Skin of body (tissue), 2 donors: ENCODE measurements around the gene AXIN1. TPM values are rescaled to one million over a fixed set of nuclear protein-coding genes. Genes with fewer than 3 reads are reported as not detected.
"Not testable (repeated sequence)": the region's sequence is repeated elsewhere in the genome, so short reads cannot be mapped to it uniquely, and the experiment has no call there.

Source experiments
- DNase-seq: peaks from one replicate; lab custom pipeline; 2025; lab: John Stamatoyannopoulos, UW
- total RNA-seq: library from RNA; depleted of rRNA; stranded (reverse); fragments of >200 nt; gene quantifications from one replicate; pipeline ENCODE4 v1.2.3, GENCODE V29; 2014

AXIN1 gene
- total RNA-seq, 1 donor from 2014 or later: 13.3 TPM

DNA sequence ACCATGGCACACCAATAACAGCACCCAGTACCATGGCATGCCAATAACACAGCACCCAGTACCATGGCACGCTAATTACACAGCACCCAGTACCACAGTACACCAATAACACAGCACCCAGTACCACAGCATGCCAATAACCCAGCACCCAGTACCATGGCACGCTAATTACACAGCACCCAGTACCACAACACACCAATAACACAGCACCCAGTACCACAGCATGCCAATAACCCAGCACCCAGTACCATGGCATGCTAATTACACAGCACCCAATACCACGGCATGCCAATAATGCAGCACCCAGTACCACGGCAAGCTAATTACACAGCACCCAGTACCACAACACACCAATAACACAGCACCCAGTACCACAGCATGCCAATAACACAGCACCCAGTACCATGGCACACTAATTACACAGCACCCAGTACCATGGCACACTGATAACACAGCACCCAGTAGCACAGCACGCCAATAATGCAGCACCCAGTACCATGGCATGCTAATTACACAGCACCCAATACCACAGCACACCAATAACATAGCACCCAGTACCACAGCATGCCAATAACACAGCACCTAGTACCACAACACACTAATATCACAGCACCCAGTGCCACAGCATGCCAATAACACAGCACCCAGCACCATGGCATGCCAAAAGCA, 18.2 kb downstream of the AXIN1 start:
- DNase-seq: not testable (repeated sequence)

DNA sequence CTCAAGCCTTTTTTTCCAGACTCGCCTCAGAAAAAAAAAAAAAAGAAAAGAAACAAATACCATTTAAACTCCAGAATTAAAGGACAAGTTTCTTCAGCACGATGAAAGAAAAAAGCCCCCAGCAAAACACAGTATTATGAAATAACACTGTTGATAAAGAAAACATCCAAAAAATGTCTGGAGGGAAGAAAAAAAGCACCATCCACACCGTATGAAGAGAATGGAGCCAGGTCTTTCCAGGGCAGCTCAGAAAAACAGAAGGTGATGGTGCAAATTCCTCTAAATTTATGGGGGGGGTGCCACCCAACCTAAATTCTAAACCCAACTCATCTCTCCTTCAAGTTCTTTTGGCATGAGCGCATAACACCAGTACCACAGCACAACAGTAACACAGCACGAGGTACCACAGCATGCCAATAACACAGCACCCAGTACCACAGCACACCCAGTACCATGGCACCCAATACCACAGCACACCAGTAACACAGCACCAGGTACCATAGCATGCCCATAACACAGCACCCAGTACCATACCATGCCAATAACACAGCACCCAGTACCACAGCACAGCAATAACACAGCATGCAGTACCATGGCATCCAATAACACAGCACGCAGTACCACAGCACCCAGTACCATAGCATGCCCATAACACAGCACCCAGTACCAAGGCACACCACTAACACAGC, 19.0 kb downstream of the AXIN1 start:
- no peak for DNase-seq

DNA sequence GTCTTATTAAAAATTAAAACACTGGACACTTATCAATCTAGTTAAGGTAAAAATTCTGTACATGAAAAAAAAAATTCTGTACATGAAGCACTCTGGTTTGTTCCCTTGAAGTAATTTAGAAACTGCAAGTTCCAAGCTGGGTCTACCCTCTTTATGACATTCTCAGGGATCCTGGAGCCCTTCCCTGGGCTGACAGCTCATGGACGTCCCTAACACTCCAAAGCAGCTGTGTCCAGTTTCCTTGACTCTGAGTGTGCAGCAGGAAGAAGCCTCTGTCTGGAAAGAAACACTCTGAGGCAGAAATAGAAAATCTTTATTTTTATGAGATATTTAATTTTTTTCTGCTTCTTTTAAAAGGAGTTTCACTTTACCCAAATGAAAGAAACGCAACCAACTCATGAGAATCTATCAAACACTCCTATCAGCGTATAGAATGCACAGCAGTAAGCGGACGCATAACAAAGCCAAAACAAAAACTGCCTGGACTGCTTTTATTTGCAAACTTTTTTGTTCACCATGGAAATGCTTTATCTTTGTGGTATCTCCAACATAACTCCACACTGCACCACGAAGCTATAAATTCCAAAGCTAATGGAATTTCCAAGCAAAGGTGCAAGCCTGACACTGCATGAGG, 21.2 kb downstream of the AXIN1 start:
- DNase-seq: not testable (repeated sequence)

DNA sequence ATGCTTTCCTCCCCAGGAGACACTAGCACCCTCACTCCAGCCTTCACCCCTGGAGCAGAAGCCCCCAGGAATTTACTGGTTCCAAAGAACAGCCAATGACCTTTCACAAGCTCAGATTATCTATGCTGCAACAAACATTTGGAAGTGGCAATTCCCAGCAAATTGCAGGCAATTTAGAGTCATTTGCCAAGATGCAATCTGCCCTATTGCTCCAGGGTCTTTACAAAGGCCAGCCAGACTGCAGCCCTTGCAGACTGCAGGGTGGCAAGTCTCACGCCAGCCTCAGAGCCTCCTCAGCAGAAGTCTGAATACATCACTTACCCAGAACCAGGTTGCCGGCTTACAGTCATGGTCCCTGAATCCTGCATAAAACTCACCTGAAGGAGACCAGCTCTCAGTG, 21.8 kb downstream of the AXIN1 start:
- DNase-seq: no peak

DNA sequence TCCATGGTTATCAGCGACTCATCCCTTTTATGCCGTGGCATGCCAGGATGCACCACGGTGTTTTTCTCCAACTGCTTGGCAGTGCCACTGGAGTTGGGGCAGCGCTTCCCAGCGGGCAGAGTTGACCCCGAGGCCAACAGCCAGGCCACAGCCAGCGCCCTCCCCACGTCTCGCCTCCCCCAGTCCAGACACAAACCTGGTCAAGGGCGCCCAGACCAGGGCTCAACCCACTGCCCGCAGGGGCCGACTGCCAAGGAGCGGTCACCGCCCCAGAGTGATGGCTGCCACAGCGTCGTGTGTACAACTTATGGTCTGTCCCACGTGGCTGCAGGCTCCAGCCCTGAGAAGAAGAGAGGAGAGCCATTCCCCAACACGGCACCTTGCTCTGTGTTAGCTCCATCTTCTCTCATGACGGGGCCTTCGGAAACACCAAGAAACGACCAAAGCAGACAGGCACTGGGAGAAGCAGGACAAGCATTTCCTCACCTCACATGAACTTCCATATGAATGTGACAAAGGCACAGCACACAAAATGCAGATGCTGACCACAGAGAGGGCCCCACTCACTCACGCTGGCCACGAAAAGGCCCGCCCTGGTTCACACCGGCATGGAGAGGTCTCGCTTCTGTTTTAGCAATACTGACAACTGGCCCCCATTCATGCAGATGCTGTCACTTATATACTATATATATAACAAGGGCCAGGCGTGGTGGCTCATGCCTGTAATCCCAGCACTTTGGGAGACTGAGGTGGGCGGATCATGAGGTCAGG, 27.0 kb downstream of the AXIN1 start:
- no peak for DNase-seq

DNA sequence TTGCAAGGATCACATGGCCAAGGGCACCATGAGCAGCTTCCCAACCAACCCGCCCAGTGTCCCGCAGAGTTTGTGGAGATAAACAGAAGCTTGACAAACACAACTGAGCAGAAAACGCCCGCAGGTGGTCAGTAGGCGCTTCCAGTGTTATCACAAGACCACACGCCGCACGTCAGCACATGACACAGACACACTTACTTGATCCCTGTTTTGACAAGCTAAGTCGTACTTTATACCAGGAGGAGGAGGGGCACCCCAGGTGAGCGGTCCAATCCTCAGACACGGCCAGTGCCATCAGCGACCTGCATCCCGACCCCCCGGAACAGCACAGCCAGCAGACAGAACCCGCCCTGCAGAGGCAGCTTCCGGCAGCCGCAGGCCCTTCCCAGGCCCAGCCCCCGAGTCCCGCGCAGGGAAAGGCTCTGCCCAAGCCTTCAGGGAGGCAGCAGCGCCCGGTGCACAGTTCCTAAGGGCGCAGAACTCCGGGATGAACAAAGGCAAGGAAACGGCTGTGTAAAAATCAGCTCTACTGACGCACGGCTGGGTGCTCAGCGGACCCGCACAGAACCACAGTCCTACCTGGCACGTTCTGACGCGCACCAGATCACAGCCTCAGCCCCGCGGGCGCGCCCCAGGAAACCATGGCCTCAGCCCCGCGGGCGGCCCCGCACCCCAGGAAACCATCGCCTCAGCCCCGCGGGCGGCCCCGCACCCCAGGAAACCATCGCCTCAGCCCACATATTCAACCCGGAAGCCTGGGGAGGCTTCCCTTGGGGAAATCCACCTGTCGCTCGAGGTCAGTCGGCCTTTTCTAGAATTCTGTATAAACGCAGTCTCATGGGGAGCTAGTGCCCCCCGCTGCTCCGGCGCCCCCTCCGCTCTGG, 27.8 kb downstream of the AXIN1 start:
- no peak for DNase-seq

DNA sequence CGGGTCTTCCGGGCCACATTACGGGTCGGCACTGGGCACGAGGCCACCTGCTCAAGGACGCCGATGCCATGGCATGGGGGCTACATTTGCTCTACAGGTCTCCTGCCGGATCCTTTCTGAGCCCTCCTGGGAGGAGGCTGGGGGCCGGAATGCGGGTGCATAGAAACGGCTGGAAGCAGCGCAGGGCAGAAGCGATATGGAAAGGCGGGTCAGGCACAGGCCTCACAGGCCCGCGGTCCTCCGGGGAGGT, 28.4 kb downstream of the AXIN1 start:
- no peak for DNase-seq

DNA sequence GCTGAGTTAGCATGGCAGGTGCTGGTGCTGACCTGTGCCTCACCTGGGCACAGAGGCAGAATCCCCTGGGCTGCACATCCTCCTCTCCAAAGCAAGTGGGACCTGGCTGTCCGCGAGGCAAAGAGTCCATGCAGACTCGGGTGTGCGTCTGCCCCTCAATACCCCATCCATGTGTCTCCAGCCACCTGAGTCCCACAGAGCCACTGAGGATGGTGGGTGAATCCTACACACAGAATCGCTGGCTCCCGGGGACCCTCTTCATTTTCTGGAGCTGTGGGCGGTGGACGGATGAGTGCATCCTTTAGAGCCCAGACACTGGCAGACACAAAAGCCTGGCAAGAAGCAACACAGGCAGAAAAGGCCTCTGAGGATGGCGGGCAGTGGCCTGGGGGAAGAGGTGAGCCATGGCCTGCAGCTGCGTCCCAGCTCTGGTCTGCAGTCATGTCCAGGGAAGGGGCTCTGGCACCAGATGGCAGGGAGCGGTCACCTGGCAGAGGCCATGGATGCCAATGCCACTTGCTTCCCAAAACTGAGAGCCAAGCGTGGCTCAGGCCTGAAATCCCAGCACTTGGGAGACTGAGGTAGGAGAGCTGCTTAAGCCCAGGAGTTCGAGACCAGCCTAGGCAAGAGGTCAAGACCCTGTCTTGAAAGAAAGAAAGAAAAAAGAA, 29.9 kb downstream of the AXIN1 start:
- no peak for DNase-seq

DNA sequence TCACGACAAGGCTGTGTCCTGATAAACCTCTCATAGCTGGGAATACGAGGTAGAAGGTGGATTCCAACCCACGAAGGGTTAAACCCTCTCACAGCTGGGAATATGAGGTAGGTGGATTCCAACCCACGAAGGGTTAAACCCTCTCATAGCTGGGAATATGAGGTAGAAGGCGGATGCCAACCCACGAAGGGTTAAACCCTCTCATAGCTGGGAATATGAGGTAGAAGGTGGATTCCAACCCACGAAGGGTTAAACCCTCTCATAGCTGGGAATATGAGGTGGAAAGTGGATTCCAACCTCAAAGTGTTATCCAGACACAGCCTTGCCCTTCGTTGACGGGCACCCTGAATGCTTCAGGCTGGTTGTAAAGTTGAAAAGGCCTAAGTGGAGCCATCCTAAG, 31.0 kb downstream of the AXIN1 start:
- no peak for DNase-seq

DNA sequence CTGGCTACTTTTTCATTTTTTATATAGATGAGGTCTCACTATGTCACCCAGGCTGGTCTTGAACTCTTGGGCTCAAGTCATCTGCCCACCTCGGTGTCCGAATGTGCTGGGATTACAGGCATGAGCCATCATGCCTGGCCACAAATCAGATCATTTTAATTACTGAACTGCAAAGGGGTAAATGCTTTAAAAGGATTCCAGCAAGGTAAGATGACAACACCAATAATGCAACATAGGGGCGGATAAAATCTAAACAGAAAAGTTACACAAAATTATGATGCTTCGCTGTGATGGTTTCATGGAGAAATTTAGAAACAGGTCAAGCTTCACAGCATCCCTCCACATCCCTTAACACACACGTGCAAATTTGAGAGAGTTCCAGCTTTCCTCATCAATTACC, 32.3 kb downstream of the AXIN1 start:
- DNase-seq: no peak

DNA sequence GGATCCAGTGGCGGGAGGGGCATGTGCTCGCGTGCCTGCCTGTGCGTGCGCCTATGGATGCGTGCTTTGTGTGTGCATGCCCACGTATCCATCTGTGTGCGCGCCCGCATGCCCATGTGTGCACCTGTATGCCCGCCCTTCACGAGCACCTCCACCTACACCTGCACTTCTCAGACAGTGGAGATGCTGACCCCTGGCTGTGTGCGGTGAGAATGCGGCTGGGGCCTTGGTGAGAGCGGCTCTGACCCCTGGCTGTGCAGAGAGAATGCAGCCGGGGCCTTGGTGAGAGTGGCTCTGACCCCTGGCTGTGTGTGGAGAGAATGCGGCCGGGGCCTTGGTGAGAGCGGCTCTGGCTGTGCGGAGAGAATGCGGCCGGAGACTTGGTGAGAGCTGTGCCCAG, 33.9 kb downstream of the AXIN1 start:
- no peak for DNase-seq

DNA sequence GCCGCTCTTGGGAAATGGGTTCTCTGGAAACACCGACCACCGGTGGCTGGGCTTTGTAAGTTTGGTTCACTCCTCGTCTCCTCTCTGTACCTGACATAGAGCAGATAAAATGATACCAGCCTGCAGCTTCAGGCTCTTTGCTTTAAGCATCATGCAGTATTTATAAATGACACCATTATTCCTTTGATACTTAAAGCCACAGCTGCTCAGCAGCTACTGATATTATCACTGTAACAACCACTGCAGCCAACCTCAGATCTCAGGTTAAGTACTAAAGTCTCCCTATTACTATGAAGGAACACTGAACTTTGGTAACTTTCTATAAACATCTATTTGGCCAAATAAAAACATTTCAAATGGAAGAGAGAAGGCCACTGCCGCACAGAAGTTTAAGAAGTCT, 34.9 kb downstream of the AXIN1 start:
- DNase-seq: no peak

DNA sequence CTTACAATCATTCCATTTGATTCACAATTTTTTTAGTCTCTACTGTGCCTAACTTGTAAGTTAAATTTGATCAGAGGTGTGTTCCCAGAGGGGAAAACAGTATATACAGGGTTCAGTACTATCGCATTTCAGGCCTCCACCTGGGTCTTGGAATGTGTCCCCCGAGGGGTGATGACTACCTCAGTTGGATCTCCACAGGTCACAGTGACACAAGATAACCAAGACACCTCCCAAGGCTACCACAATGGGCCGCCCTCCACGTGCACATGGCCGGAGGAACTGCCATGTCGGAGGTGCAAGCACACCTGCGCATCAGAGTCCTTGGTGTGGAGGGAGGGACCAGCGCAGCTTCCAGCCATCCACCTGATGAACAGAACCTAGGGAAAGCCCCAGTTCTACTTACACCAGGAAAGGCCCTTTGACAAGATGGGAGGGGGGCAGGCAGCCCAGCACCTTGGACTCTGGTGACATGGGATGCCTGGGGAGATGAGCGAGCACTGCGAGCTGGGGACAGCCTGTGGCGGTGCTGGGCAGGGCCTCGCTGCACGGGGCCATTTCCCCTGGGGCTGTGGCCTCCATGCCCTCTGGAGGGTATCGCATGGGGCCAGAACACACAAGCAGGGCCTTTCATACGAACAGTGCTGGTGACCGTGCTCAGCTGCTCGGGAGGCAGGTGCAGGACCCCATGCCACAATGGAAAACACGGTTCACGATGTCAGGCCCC, 35.6 kb downstream of the AXIN1 start:
- DNase-seq: no peak

DNA sequence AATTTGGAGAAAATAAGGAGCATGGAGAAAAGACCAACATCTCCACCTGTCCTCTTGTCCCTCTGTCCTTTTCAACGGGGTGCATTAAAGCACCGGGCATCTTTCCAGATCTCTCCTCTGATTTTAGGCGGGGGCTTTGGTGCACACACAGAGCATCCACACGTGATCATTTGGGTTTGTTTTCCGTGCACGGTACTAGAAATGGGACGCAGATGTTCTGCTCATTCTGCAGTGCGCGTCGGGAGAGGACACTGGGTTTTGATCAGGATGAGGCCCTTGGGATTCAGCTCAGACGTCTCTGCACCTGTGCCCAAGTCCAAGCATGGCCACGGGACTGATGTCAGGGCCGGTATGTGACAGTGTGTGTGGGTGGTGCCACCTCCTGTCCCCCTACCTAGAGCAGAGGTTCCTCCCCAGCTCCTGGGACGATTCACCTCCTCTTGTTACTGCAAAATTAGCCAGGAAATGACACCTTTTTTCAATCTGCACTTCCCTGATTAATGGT, 37.7 kb downstream of the AXIN1 start:
- DNase-seq: no peak

DNA sequence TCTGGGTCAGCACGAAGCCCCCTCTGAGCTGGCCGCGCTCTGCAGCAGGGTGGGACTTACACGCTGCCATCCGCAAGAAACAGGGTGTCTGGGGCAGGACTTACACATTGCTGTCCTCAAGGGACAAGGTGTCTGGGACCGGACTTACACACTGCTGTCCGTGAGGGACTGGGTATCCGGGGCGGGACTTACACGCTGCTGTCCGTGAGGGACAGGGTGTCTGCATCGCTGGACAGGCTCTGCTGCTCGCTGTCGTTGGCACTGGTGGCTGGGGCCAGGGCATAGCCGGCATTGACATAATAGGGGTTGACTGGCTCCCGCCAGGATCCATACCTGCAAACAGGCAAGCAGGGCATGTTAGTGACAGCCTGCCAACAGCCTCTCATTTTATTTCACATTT, 38.2 kb downstream of the AXIN1 start:
- DNase-seq: no peak

DNA sequence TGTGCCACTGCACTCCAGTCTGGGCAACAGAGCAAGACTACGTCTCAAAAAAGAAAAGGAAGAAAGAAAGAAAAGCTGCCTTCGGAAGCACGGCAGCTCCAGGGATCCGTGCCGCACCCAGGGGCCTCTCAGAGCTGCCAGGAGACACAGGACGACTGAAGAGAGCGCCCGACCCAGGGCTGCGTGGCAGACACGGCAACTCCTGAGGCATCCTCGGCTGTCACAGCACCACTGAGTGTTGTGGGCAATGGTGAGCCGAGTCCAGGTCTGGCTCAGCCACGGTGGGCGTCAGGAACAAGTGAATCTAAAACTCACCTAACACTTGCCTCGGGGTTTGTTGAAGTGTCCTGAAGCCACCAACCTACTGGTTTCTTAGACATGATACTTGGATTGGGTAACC, 40.8 kb downstream of the AXIN1 start:
- no peak for DNase-seq

DNA sequence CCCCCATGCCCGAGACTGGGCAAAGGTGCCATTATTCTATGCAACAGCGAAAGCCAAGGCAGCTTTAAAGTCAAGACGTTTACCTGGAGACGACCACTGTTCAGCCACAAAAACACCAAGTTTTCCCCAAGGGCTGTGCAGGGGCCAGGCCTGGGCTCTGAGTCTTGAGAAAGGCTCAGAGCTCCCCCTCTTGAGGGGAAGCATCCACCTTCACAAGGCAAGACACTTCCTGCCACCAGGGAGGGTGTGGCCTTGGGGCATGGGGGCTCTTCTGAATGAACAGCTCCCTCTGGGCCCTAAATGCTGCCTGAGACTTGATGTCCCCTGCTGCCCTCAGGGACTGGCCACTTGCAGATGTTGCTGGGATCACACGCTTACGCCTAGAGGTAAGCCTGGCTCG, 43.0 kb downstream of the AXIN1 start:
- no peak for DNase-seq

DNA sequence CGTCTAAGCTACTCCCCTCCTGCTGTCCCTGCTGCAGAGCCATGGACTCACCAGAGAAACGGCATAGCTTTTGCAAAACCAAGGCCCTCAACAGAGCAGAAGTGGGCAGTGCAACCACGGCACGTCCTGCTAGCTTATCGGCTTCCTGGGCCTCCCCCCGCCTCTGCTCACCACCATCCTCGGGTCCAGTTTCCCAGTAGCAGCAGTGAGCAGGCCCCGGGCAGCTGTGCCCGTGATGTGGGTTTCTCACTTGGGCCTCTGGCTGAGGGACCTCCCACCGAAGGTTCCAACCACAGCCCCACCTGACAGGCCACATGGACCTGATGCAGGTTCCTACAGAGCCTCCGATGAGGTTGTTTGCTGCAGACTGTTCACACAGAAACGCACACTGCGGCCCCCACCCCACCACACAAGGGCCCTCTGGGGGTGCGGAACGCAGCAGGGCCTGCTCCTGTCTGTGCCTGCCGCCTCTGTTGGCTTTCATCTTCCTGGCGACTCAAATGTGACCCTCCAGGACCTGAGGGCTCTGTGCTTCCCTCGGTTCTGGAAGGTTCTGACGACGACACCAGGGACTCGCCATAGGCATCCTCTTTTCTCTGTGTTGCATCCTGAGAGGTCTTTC, 44.7 kb downstream of the AXIN1 start:
- DNase-seq: no peak

DNA sequence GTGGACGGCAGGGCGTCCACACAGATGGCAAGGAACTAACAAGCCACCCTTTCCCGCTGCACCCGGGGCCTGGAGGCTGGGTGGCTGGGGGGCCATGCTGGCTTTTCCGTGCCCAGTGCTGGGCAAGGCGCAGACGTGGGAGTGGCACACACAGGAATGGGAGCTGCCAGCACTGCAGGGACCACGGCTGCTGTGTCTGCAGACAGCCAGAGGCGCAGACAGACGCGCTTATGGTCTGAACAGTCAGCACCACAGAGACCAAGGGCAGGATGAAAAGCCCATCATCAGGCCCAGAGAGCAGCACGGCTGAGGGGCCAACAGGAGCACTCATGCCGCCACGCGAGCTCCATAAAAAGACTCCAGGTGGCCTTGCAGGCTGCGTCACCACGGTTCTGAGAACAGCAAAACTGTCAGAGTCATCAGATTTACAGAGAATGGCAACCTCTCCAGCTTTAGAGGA, 45.6 kb downstream of the AXIN1 start:
- no peak for DNase-seq
